CD4-positive, alpha-beta T cell (primary cell): ENCODE measurements around the gene CRTAC1. TPM values are rescaled to one million over a fixed set of nuclear protein-coding genes. Genes with fewer than 3 reads are reported as not detected.

Experiments
- ATAC-seq: fragments of 200-7000 bp; cut with Tn5 transposase; one replicate; pipeline ENCODE4 v1.10.0; 2022; ENCODE audit warnings: mild to moderate bottlenecking; ENCODE audit not compliant: poor library complexity
- CTCF ChIA-PET: fragments of 350-600 bp; sonication (Branson Sonifier 250); formaldehyde crosslinking; loops from one replicate; lab custom pipeline; 2021; ENCODE audit warnings: antibody characterized with exemption, inconsistent platforms; lab: Charles Lee
- POLR2A ChIA-PET: fragments of 350-600 bp; sonication (Branson Sonifier 250); formaldehyde crosslinking; loops from one replicate; lab custom pipeline; 2021; ENCODE audit warnings: antibody characterized with exemption, inconsistent platforms; lab: Charles Lee
- DNase-seq, 14 experiments: peaks; one replicate each; pipeline ENCODE4 v3.0.0-alpha.2; 2013 to 2020; ENCODE audit warnings: mixed read lengths in 2 of 14
- H3K27ac ChIP-seq, 2 donors: one replicate each; pipeline versions ENCODE4 v1.5.1 to v1.7.0; 2013; ENCODE audit warnings: low read length in 2 of 2, low read depth in 1 of 2, mild to moderate bottlenecking in 1 of 2
- H3K27me3 ChIP-seq, 2 experiments: 1 replicate in 1 of 2; 2 replicates in 1 of 2; pipeline versions ENCODE4 v1.6.1 to v1.7.0; 2013; ENCODE audit warnings: low read length in 2 of 2, control low read depth in 1 of 2, mild to moderate bottlenecking in 1 of 2, moderate library complexity in 1 of 2; ENCODE audit not compliant: insufficient read depth in 2 of 2, control insufficient read depth in 1 of 2
- H3K36me3 ChIP-seq: one replicate; pipeline ENCODE4 v1.6.1; 2013; ENCODE audit warnings: low read length, control low read depth; ENCODE audit not compliant: insufficient read depth
- H3K4me1 ChIP-seq: one replicate; pipeline ENCODE4 v1.6.1; 2013; ENCODE audit warnings: low read length, control low read depth; ENCODE audit not compliant: insufficient read depth
- H3K4me3 ChIP-seq: one replicate; pipeline ENCODE4 v1.5.1; 2013; ENCODE audit warnings: mild to moderate bottlenecking, low read length, moderate library complexity
- H3K9me3 ChIP-seq, 2 experiments: 1 replicate in 1 of 2; 2 replicates in 1 of 2; pipeline versions ENCODE4 v1.6.1 to v1.7.0; 2013; ENCODE audit warnings: low read length in 2 of 2, mild to moderate bottlenecking in 2 of 2, control low read depth in 1 of 2, moderate library complexity in 1 of 2; ENCODE audit not compliant: control insufficient read depth in 1 of 2, insufficient read depth in 1 of 2
- H3K27ac Mint-ChIP-seq: one replicate; pipeline ENCODE4 v1.8.0; 2020; ENCODE audit warnings: mixed read lengths
- H3K27me3 Mint-ChIP-seq: one replicate; pipeline ENCODE4 v1.8.0; 2021; ENCODE audit warnings: mixed read lengths
- H3K36me3 Mint-ChIP-seq: one replicate; pipeline ENCODE4 v1.8.0; 2021; ENCODE audit warnings: low read depth, mixed read lengths
- H3K4me1 Mint-ChIP-seq: one replicate; pipeline ENCODE4 v1.8.0; 2021; ENCODE audit warnings: low read depth, mixed read lengths
- H3K4me3 Mint-ChIP-seq: one replicate; pipeline ENCODE4 v1.8.0; 2020; ENCODE audit warnings: mild to moderate bottlenecking, mixed read lengths
- H3K9me3 Mint-ChIP-seq: one replicate; pipeline ENCODE4 v1.8.0; 2020; ENCODE audit warnings: mixed read lengths
- CTCF ChIP-seq: fragments of 200-600 bp; IDR thresholded peaks from one replicate; pipeline ENCODE4 v1.8.0; 2022; ENCODE audit warnings: antibody characterized with exemption, mild to moderate bottlenecking
- intact Hi-C, 2 experiments: fragments of 100-400 bp; cut with DNase I in 1 of 2; cut with micrococcal nuclease in 1 of 2; formaldehyde crosslinking; loops; one replicate each; pipeline versions ENCODE4 v1.15.1 to v1.9.0; 2023 to 2025; cut with DNase I, micrococcal nuclease
- total RNA-seq, 174 experiments: library from RNA in 2 of 174; stranded (reverse) in 2 of 174; gene quantifications; one replicate each; pipeline ENCODE4 v1.2.3 and lab custom pipeline; 2021 to 2026

Gene CRTAC1
- total RNA-seq, 2 experiments from 2014 or later, result not detected

- ATAC-seq (no peak), DNase-seq (no peak)
- ChIA-PET POLR2A (no interaction called here), CTCF (interaction anchor here (0.6 kb wide), 1 partner anchor 8 kb away, joined by 3 read pairs; no protein-coding TSS in a partner anchor)
- Histone ChIP-seq H3K36me3 (no peaks in the 10 kb centered on the region), H3K4me1 (no peaks in the 10 kb centered on the region), H3K27me3 (peaks cover 25 to 42% of the 10 kb centered on the region in 2 experiments), H3K9me3 (no peaks in the 10 kb centered on the region), H3K4me3 (no peak overlapping the region), H3K27ac (no peak overlapping the region)
- no peak for TF ChIP-seq CTCF
- Mint-ChIP-seq H3K4me1 (no peaks in the 10 kb centered on the region), H3K9me3 (no peaks in the 10 kb centered on the region), H3K4me3 (no peak overlapping the region), H3K27ac (no peak overlapping the region), H3K36me3 (no peaks in the 10 kb centered on the region), H3K27me3 (peaks cover 80% of the 10 kb centered on the region)
- intact Hi-C loops, result no loop called here
These were observed 70.0 kb downstream of the CRTAC1 start for GRCh38 chr10:97960269-97961056.

DNA sequence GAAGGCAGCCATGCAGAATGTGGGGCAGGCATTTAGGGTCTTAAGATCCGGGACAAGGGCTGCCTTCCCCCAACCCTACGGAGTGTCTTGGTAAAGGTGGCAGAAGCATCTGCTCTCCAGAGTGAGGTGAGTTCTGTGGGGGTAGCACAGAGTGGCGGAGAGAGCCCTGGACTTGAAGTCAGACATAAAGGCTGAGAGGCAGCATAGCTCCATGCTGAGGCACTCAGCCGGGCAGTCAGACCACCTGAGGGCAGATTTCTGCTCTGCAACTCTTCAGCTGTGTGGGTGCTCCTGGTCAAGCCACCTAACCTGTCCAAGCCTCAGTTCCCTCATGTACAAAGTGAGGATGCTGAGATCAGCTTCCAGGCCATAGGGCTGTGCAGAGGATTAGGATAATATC, 81.0 kb downstream of the CRTAC1 start:
- Histone ChIP-seq H3K4me3 (no peak overlapping the region), H3K36me3 (no peaks in the 10 kb centered on the region), H3K27me3 (peaks cover 8 to 15% of the 10 kb centered on the region in 2 experiments), H3K9me3 (no peaks in the 10 kb centered on the region), H3K27ac (no peak overlapping the region), H3K4me1 (no peaks in the 10 kb centered on the region)
- Mint-ChIP-seq H3K27me3 (peaks cover 60% of the 10 kb centered on the region), H3K4me3 (no peak overlapping the region), H3K4me1 (no peaks in the 10 kb centered on the region), H3K36me3 (no peaks in the 10 kb centered on the region), H3K9me3 (no peaks in the 10 kb centered on the region), H3K27ac (no peak overlapping the region)
- no peak for DNase-seq
- no peak for ATAC-seq
- ChIA-PET POLR2A (no interaction called here), CTCF (no interaction called here)
- intact Hi-C loops, result no loop called here
- no peak for TF ChIP-seq CTCF

DNA sequence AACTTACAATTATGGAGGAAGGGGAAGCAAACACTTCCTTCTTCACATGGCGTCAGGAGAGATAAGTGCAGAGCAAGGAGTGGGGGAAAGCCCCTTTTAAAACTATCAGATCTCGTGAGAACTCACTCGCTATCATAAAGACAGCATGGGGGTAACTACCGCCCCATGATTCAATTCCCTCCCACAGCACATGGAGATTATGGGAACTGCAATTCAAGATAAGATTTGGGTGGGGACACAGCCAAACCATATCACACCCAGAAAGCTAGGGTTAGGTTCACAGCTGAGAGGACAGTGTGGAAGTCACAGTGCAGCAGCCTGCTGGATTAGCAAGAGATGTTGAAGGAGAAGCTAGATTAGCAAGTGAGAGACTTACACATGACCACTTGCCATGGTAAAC, 81.6 kb downstream of the CRTAC1 start:
- no peak for TF ChIP-seq CTCF
- CTCF ChIA-PET, result no interaction called here
- POLR2A ChIA-PET, result no interaction called here
- Histone ChIP-seq H3K4me1 (no peaks in the 10 kb centered on the region), H3K36me3 (no peaks in the 10 kb centered on the region), H3K9me3 (no peaks in the 10 kb centered on the region), H3K4me3 (no peak overlapping the region), H3K27me3 (peaks cover 8 to 9% of the 10 kb centered on the region in 2 experiments), H3K27ac (no peak overlapping the region)
- Mint-ChIP-seq H3K9me3 (no peaks in the 10 kb centered on the region), H3K4me3 (no peak overlapping the region), H3K4me1 (no peaks in the 10 kb centered on the region), H3K27me3 (peaks cover 57% of the 10 kb centered on the region), H3K27ac (no peak overlapping the region), H3K36me3 (no peaks in the 10 kb centered on the region)
- no peak for DNase-seq
- no peak for ATAC-seq
- intact Hi-C loops, result no loop called here
